MCF 10A (cell line): ENCODE data around the gene SLC5A6. TPM values are rescaled to one million over a fixed set of nuclear protein-coding genes. Genes with fewer than 3 reads are reported as not detected.

Experiments
- BruUV-seq: library from RNA; stranded (reverse); fragments of 400-500 nt; replicated peaks from 2 replicates; lab custom pipeline; 2021; lab: Mats Ljungman, UMichigan
- CTCF ChIA-PET: fragments of 300-600 bp; sonication (Branson Sonifier 250); formaldehyde crosslinking; extraction: SDS; loops from one replicate; lab custom pipeline; 2021; ENCODE audit warnings: antibody characterized with exemption, inconsistent platforms; lab: Yijun Ruan, JAX
- POLR2A ChIA-PET: fragments of 300-600, 350-650 bp; sonication (Branson Sonifier 250); formaldehyde crosslinking; extraction: SDS; loops from one replicate; lab custom pipeline; 2020; ENCODE audit warnings: antibody characterized with exemption, inconsistent platforms; lab: Yijun Ruan, JAX
- DNase-seq: peaks from one replicate; pipeline ENCODE4 v3.0.0-alpha.2; 2018; ENCODE audit not compliant: unreplicated experiment
- H3K27ac Mint-ChIP-seq: one replicate; pipeline ENCODE4 v1.8.0; 2022; ENCODE audit warnings: mild to moderate bottlenecking, low read depth, mixed read lengths; ENCODE audit not compliant: unreplicated experiment
- H3K27me3 Mint-ChIP-seq: one replicate; pipeline ENCODE4 v1.8.0; 2022; ENCODE audit warnings: mixed read lengths; ENCODE audit not compliant: insufficient read depth, unreplicated experiment
- H3K36me3 Mint-ChIP-seq: one replicate; pipeline ENCODE4 v1.8.0; 2022; ENCODE audit warnings: mild to moderate bottlenecking, moderate library complexity, mixed read lengths; ENCODE audit not compliant: insufficient read depth, unreplicated experiment
- H3K4me1 Mint-ChIP-seq: one replicate; pipeline ENCODE4 v1.8.0; 2022; ENCODE audit warnings: mixed read lengths; ENCODE audit not compliant: insufficient read depth, unreplicated experiment
- H3K4me3 Mint-ChIP-seq: one replicate; pipeline ENCODE4 v1.8.0; 2022; ENCODE audit warnings: mild to moderate bottlenecking, moderate library complexity, mixed read lengths; ENCODE audit not compliant: unreplicated experiment
- H3K9me3 Mint-ChIP-seq: one replicate; pipeline ENCODE4 v1.8.0; 2022; ENCODE audit warnings: mixed read lengths; ENCODE audit not compliant: unreplicated experiment
- intact Hi-C: fragments of 100-400 bp; cut with micrococcal nuclease; formaldehyde crosslinking; loops from 2 replicates; pipeline ENCODE4 v1.14.1; 2022
- total RNA-seq: library from RNA; stranded (reverse); gene quantifications from 2 replicates; pipeline ENCODE4 v1.2.3, GENCODE V29; 2022
- TF ChIP-seq, protein P1 (sequence below): fragments of 200-600 bp; IDR thresholded peaks from one replicate; pipeline ENCODE4 v1.8.0; 2022; ENCODE audit warnings: antibody characterized with exemption, mild to moderate bottlenecking; ENCODE audit not compliant: unreplicated experiment

Gene SLC5A6
- total RNA-seq, 1 experiment from 2014 or later: 25.9 TPM

DNA sequence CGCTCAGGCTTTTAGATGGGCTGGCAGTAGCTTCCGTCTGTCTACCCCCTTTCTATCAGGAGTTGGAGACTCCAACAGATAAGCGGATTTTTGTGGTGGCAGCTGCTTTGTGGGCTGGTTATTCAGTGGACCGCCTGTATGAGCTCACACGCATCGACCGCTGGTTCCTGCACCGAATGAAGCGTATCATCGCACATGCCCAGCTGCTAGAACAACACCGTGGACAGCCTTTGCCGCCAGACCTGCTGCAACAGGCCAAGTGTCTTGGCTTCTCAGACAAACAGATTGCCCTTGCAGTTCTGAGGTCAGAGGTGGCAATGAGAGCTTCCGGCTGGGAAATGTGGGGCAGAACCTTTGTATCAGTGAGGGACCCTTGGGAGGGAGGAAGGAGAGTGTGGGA, 19.9 kb upstream of the SLC5A6 start:
- CTCF ChIA-PET: interaction anchor here (0.6 to 1.5 kb wide), 2 partner anchors 27 to 72 kb away, joined by 3 to 7 read pairs; no protein-coding TSS in a partner anchor
- H3K36me3 Mint-ChIP-seq: peaks cover 90% of the 10 kb centered on the region

DNA sequence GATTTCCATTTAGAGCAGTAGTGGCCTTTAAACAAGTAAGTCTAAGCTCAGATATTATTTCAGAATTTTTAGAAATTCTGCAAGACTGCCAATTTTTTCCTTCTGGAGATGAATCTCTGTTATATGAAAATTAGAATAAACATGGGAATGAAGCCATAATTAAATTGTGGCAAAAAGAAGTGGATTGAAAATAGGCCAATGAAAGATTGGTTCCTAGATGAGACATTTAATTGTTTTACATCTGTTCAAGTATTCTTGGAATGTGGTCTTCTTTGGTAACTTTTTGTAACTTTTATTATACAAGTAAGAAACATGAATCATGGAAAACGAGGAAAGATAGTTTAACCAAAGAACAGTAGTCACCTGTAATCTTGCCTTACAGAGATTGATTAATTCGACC, 15.4 kb upstream of the SLC5A6 start:
- ChIA-PET CTCF (interaction anchor here (0.7 to 0.9 kb wide), 3 partner anchors 8 to 75 kb away, joined by 3 read pairs; no protein-coding TSS in a partner anchor), POLR2A (no interaction called here)
- H3K4me1 Mint-ChIP-seq: no peaks in the 10 kb centered on the region
- no peak for DNase-seq
- BruUV-seq: TSS peak; percentile 11
- H3K9me3 Mint-ChIP-seq: no peaks in the 10 kb centered on the region
- intact Hi-C loops: no loop called here
- H3K27ac Mint-ChIP-seq: no peak overlapping the region
- H3K36me3 Mint-ChIP-seq: peaks cover 100% of the 10 kb centered on the region
- no peaks in the 10 kb centered on the region for H3K27me3 Mint-ChIP-seq
- TF ChIP-seq, protein P1, sequence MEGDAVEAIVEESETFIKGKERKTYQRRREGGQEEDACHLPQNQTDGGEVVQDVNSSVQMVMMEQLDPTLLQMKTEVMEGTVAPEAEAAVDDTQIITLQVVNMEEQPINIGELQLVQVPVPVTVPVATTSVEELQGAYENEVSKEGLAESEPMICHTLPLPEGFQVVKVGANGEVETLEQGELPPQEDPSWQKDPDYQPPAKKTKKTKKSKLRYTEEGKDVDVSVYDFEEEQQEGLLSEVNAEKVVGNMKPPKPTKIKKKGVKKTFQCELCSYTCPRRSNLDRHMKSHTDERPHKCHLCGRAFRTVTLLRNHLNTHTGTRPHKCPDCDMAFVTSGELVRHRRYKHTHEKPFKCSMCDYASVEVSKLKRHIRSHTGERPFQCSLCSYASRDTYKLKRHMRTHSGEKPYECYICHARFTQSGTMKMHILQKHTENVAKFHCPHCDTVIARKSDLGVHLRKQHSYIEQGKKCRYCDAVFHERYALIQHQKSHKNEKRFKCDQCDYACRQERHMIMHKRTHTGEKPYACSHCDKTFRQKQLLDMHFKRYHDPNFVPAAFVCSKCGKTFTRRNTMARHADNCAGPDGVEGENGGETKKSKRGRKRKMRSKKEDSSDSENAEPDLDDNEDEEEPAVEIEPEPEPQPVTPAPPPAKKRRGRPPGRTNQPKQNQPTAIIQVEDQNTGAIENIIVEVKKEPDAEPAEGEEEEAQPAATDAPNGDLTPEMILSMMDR: no peak
- H3K4me3 Mint-ChIP-seq: no peak overlapping the region

More for the DNA sequence above, 19.9 kb upstream of the SLC5A6 start:
- no TSS peak for BruUV-seq
- DNase-seq: no peak
- H3K4me3 Mint-ChIP-seq: no peak overlapping the region
- TF ChIP-seq, protein P1: no peak
- H3K9me3 Mint-ChIP-seq: no peaks in the 10 kb centered on the region
- POLR2A ChIA-PET: interaction anchor here (1.3 kb wide), 1 partner anchor 14 kb away, joined by 3 read pairs; no protein-coding TSS in a partner anchor
- intact Hi-C loops: no loop called here
- H3K27me3 Mint-ChIP-seq: no peaks in the 10 kb centered on the region
- no peak overlapping the region for H3K27ac Mint-ChIP-seq
- no peaks in the 10 kb centered on the region for H3K4me1 Mint-ChIP-seq

- H3K27ac Mint-ChIP-seq: peak overlapping the region; percentile 63
- H3K27me3 Mint-ChIP-seq: no peaks in the 10 kb centered on the region
- ChIA-PET POLR2A (no interaction called here), CTCF (interaction anchor here (0.7 to 1.2 kb wide), 3 partner anchors 56 to 126 kb away, joined by 3 read pairs; no protein-coding TSS in a partner anchor)
- DNase-seq: no peak
- no peaks in the 10 kb centered on the region for H3K9me3 Mint-ChIP-seq
- peaks cover 100% of the 10 kb centered on the region for H3K36me3 Mint-ChIP-seq
- no peaks in the 10 kb centered on the region for H3K4me1 Mint-ChIP-seq
- intact Hi-C loops: no loop called here
- BruUV-seq: no TSS peak
- no peak overlapping the region for H3K4me3 Mint-ChIP-seq
- TF ChIP-seq, protein P1: no peak
These were observed 13.5 kb upstream of the SLC5A6 start for GRCh38 chr2:27225526-27225925.

- Mint-ChIP-seq H3K4me1 (peaks cover 1% of the 10 kb centered on the region), H3K36me3 (peaks cover 90% of the 10 kb centered on the region)
- CTCF ChIA-PET: interaction anchor here (0.6 to 1.1 kb wide), 2 partner anchors 377 to 1337 kb away, joined by 3 read pairs; no protein-coding TSS in a partner anchor
These were observed 11.3 kb upstream of the SLC5A6 start for GRCh38 chr2:27223416-27223815.

More at GRCh38 chr2:27223416-27223815, 11.3 kb upstream of the SLC5A6 start:
- no peak overlapping the region for H3K4me3 Mint-ChIP-seq
- intact Hi-C loops: no loop called here
- no TSS peak for BruUV-seq
- H3K9me3 Mint-ChIP-seq: no peaks in the 10 kb centered on the region
- no peak for DNase-seq
- H3K27ac Mint-ChIP-seq: no peak overlapping the region
- TF ChIP-seq, protein P1: no peak
- H3K27me3 Mint-ChIP-seq: no peaks in the 10 kb centered on the region
- POLR2A ChIA-PET: interaction anchor here (0.6 kb wide), 1 partner anchor 52 kb away, joined by 3 read pairs; no protein-coding TSS in a partner anchor
